Effector memory CD4-positive, alpha-beta T cell (primary cell): Measurements from ENCODE around the gene HCN2.

Experiments
- DNase-seq, 3 donors: peaks; one replicate each; pipeline ENCODE4 v3.0.0-alpha.2; 2020
- H3K27ac ChIP-seq: 2 replicates; pipeline ENCODE4 v1.7.0; 2013; ENCODE audit warnings: mild to moderate bottlenecking, low read length, moderate library complexity; ENCODE audit not compliant: insufficient read depth, poor library complexity, severe bottlenecking
- H3K27me3 ChIP-seq: replicated peaks from 2 replicates; pipeline ENCODE4 v1.7.0; 2013; ENCODE audit warnings: mild to moderate bottlenecking, low read length; ENCODE audit not compliant: insufficient read depth, control insufficient read depth, poor library complexity, severe bottlenecking
- H3K36me3 ChIP-seq: 2 replicates; pipeline ENCODE4 v1.7.0; 2013; ENCODE audit warnings: mild to moderate bottlenecking, low read length, moderate library complexity; ENCODE audit not compliant: control insufficient read depth, insufficient read depth
- H3K4me1 ChIP-seq: 2 replicates; pipeline ENCODE4 v1.7.0; 2013; ENCODE audit warnings: low read length, mild to moderate bottlenecking; ENCODE audit not compliant: control insufficient read depth, insufficient read depth, poor library complexity, severe bottlenecking
- H3K4me3 ChIP-seq: 2 replicates; pipeline ENCODE4 v1.7.0; 2013; ENCODE audit warnings: low read length, low read depth, mild to moderate bottlenecking; ENCODE audit not compliant: insufficient read depth, poor library complexity, severe bottlenecking
- H3K9me3 ChIP-seq: 2 replicates; pipeline ENCODE4 v1.7.0; 2013; ENCODE audit warnings: mild to moderate bottlenecking, low read length, moderate library complexity; ENCODE audit not compliant: control insufficient read depth

The HCN2 gene

GRCh38 chr19:647566-648284 lies 58.0 kb downstream of the HCN2 start:
- H3K27ac ChIP-seq: no peak overlapping the region

GRCh38 chr19:648305-648704 lies 58.6 kb downstream of the HCN2 start:
- Histone ChIP-seq H3K4me1 (peaks cover 3% of the 10 kb centered on the region), H3K9me3 (no peaks in the 10 kb centered on the region), H3K4me3 (no peak overlapping the region), H3K27me3 (no peaks in the 10 kb centered on the region), H3K36me3 (peaks cover 70% of the 10 kb centered on the region), H3K27ac (no peak overlapping the region)
- no peak for DNase-seq

More at GRCh38 chr19:647566-648284, 58.0 kb downstream of the HCN2 start:
- peaks cover 64% of the 10 kb centered on the region for H3K36me3 ChIP-seq
- H3K27me3 ChIP-seq: no peaks in the 10 kb centered on the region
- no peak for DNase-seq
- H3K9me3 ChIP-seq: no peaks in the 10 kb centered on the region
- no peaks in the 10 kb centered on the region for H3K4me1 ChIP-seq
- no peak overlapping the region for H3K4me3 ChIP-seq

GRCh38 chr19:648904-649801 lies 59.5 kb downstream of the HCN2 start:
- Histone ChIP-seq H3K4me1 (peaks cover 8% of the 10 kb centered on the region), H3K27me3 (no peaks in the 10 kb centered on the region), H3K4me3 (no peak overlapping the region), H3K27ac (no peak overlapping the region), H3K36me3 (peaks cover 78% of the 10 kb centered on the region), H3K9me3 (no peaks in the 10 kb centered on the region)
- no peak for DNase-seq

GRCh38 chr19:650121-650520 lies 60.4 kb downstream of the HCN2 start:
- Histone ChIP-seq H3K36me3 (peaks cover 83% of the 10 kb centered on the region), H3K4me3 (no peak overlapping the region), H3K27ac (no peak overlapping the region), H3K27me3 (no peaks in the 10 kb centered on the region), H3K4me1 (peaks cover 11% of the 10 kb centered on the region), H3K9me3 (no peaks in the 10 kb centered on the region)
- DNase-seq: no peak

- H3K9me3 ChIP-seq: no peaks in the 10 kb centered on the region
- H3K4me1 ChIP-seq: peaks cover 20% of the 10 kb centered on the region
- DNase-seq: no peak
- H3K27ac ChIP-seq: no peak overlapping the region
- H3K27me3 ChIP-seq: no peaks in the 10 kb centered on the region
- H3K36me3 ChIP-seq: peaks cover 88% of the 10 kb centered on the region
- H3K4me3 ChIP-seq: no peak overlapping the region
These were observed 61.6 kb downstream of the HCN2 start for GRCh38 chr19:651114-651818.

GRCh38 chr19:651991-652390 lies 62.3 kb downstream of the HCN2 start:
- Histone ChIP-seq H3K9me3 (no peaks in the 10 kb centered on the region), H3K4me3 (no peak overlapping the region), H3K36me3 (peaks cover 82% of the 10 kb centered on the region), H3K4me1 (peaks cover 26% of the 10 kb centered on the region), H3K27me3 (no peaks in the 10 kb centered on the region), H3K27ac (no peak overlapping the region)
- no peak for DNase-seq

GRCh38 chr19:652467-653389 lies 63.0 kb downstream of the HCN2 start:
- peaks cover 81% of the 10 kb centered on the region for H3K36me3 ChIP-seq
- H3K27ac ChIP-seq: no peak overlapping the region
- no peak overlapping the region for H3K4me3 ChIP-seq
- H3K9me3 ChIP-seq: no peaks in the 10 kb centered on the region
- H3K4me1 ChIP-seq: peaks cover 32% of the 10 kb centered on the region
- H3K27me3 ChIP-seq: no peaks in the 10 kb centered on the region
- DNase-seq: no peak

GRCh38 chr19:653425-653824 lies 63.7 kb downstream of the HCN2 start:
- Histone ChIP-seq H3K4me3 (no peak overlapping the region), H3K36me3 (peaks cover 82% of the 10 kb centered on the region), H3K27me3 (no peaks in the 10 kb centered on the region), H3K27ac (no peak overlapping the region), H3K9me3 (no peaks in the 10 kb centered on the region), H3K4me1 (peaks cover 39% of the 10 kb centered on the region)
- DNase-seq: no peak

- Histone ChIP-seq H3K27me3 (no peaks in the 10 kb centered on the region), H3K4me3 (no peak overlapping the region), H3K9me3 (no peaks in the 10 kb centered on the region), H3K36me3 (peaks cover 65% of the 10 kb centered on the region), H3K27ac (peak overlapping the region; percentile 18), H3K4me1 (peaks cover 58% of the 10 kb centered on the region)
- no peak for DNase-seq
These were observed 66.0 kb downstream of the HCN2 start for GRCh38 chr19:655691-656090.
